ENCODE measurements around the gene WDR54. TPM values are rescaled to one million over a fixed set of nuclear protein-coding genes. Genes with fewer than 3 reads are reported as not detected.

The WDR54 gene
- polyA plus RNA-seq, 1 of the 3 experiments (the other 2 are of a cell fraction), result 61.6 TPM

- Histone ChIP-seq H3K9me2 (no peaks in the 10 kb centered on the region), H2AFZ (ENCODE audit: low read depth) (no peak overlapping the region), H3K27ac (ENCODE audit: low read depth in 2 of 2, low read length in 1 of 2) (no peak overlapping the region), H3K4me1 (ENCODE audit: control insufficient read depth in 1 of 2, insufficient read depth in 2 of 2, low read depth in 1 of 2, low read length in 1 of 2) (peaks cover 0 to 13% of the 10 kb centered on the region in 2 experiments; a peak in 1 of 4 replicates), H3K4me3 (ENCODE audit: low read depth in 2 of 2, low read length in 1 of 2) (no peak overlapping the region), H3K4me2 (no peak overlapping the region), H3K79me2 (ENCODE audit: insufficient read depth) (no peaks in the 10 kb centered on the region), H3K9me3 (no peaks in the 10 kb centered on the region), H3K27me3 (ENCODE audit: insufficient read depth) (no peaks in the 10 kb centered on the region), H3K9ac (no peak overlapping the region), H3F3A (replicated peaks; ENCODE audit: insufficient read depth) (peaks cover 8% of the 10 kb centered on the region), H4K20me1 (ENCODE audit: insufficient read depth) (no peaks in the 10 kb centered on the region), H3K36me3 (replicated peaks in 1 of 2; ENCODE audit: control insufficient read depth in 1 of 2, insufficient read depth in 2 of 2, low read length in 1 of 2) (peaks cover 6 to 43% of the 10 kb centered on the region in 2 experiments)
- 67% methylated on average over 3 of the region's 7 CpGs for WGBS (ENCODE audit: low lambda C conversion rate)
- TF ChIP-seq FOXM1 (IDR thresholded peaks at IDR 0.05; ENCODE audit: low read depth) (no peak), TEAD4 (IDR thresholded peaks at IDR 0.05; ENCODE audit: borderline replicate concordance, insufficient read depth) (no peak), POLR2AphosphoS5 (IDR thresholded peaks at IDR 0.05; ENCODE audit: low read depth, low read length) (no peak), ELF1 (IDR thresholded peaks at IDR 0.05) (no peak)
- POLR2A ChIA-PET, result interaction anchor here (2.7 kb wide), 1 partner anchor 14 kb away, joined by 15 read pairs; no protein-coding TSS in a partner anchor
- CTCF ChIA-PET, result no interaction called here
- DNase-seq, result peak; percentile 8
Measured at GRCh38 chr2:74425523-74425922, 4.0 kb downstream of the WDR54 start.

GRCh38 chr2:74426181-74426758 lies 4.7 kb downstream of the WDR54 start:
- CTCF ChIA-PET, result no interaction called here

GRCh38 chr2:74427551-74427950 lies 6.0 kb downstream of the WDR54 start:
- Histone ChIP-seq H3K4me2 (no peak overlapping the region), H3K36me3 (replicated peaks in 1 of 2; ENCODE audit: control insufficient read depth in 1 of 2, insufficient read depth in 2 of 2, low read length in 1 of 2) (peaks cover 13 to 57% of the 10 kb centered on the region in 2 experiments), H3F3A (replicated peaks; ENCODE audit: insufficient read depth) (peaks cover 4% of the 10 kb centered on the region), H3K9me2 (no peaks in the 10 kb centered on the region), H2AFZ (ENCODE audit: low read depth) (no peak overlapping the region), H3K27me3 (ENCODE audit: insufficient read depth) (no peaks in the 10 kb centered on the region), H3K4me1 (ENCODE audit: control insufficient read depth in 1 of 2, insufficient read depth in 2 of 2, low read depth in 1 of 2, low read length in 1 of 2) (peaks cover 0 to 9% of the 10 kb centered on the region in 2 experiments; a peak in 1 of 4 replicates), H3K9ac (no peak overlapping the region), H3K4me3 (ENCODE audit: low read depth in 2 of 2, low read length in 1 of 2) (no peak overlapping the region), H4K20me1 (ENCODE audit: insufficient read depth) (no peaks in the 10 kb centered on the region), H3K79me2 (ENCODE audit: insufficient read depth) (no peaks in the 10 kb centered on the region), H3K27ac (ENCODE audit: low read depth in 2 of 2, low read length in 1 of 2) (no peak overlapping the region), H3K9me3 (no peaks in the 10 kb centered on the region)
- WGBS (ENCODE audit: low lambda C conversion rate), result 76% methylated on average over 3 of the region's 3 CpGs
- DNase-seq, result no peak
- CTCF ChIA-PET, result interaction anchor here (1.9 kb wide), 1 partner anchor 93 kb away, joined by 4 read pairs; no protein-coding TSS in a partner anchor
- POLR2A ChIA-PET, result interaction anchor here (2.7 kb wide), 1 partner anchor 12 kb away, joined by 15 read pairs; no protein-coding TSS in a partner anchor
- TF ChIP-seq ZBTB33 (IDR thresholded peaks at IDR 0.05; ENCODE audit: borderline replicate concordance, low read depth) (no peak), MEF2A (IDR thresholded peaks at IDR 0.05; ENCODE audit: borderline replicate concordance, low read depth) (no peak), FOSL2 (IDR thresholded peaks at IDR 0.05; ENCODE audit: borderline replicate concordance, low read depth) (no peak), RXRA (IDR thresholded peaks at IDR 0.05; ENCODE audit: borderline replicate concordance, low read depth) (no peak), RFX5 (IDR thresholded peaks at IDR 0.05; ENCODE audit: low read length) (no peak), TCF12 (IDR thresholded peaks at IDR 0.05) (no peak), USF1 (IDR thresholded peaks at IDR 0.05; ENCODE audit: borderline replicate concordance, low read depth) (no peak), SIN3A (IDR thresholded peaks at IDR 0.05; ENCODE audit: borderline replicate concordance, low read depth, low read length) (no peak)

More at GRCh38 chr2:74426181-74426758, 4.7 kb downstream of the WDR54 start:
- no peak overlapping the region for H3K27ac ChIP-seq (ENCODE audit: low read depth in 2 of 2, low read length in 1 of 2)
- no peaks in the 10 kb centered on the region for H4K20me1 ChIP-seq (ENCODE audit: insufficient read depth)
- H3F3A ChIP-seq (replicated peaks; ENCODE audit: insufficient read depth), result peaks cover 4% of the 10 kb centered on the region
- no peaks in the 10 kb centered on the region for H3K79me2 ChIP-seq (ENCODE audit: insufficient read depth)
- no peaks in the 10 kb centered on the region for H3K27me3 ChIP-seq (ENCODE audit: insufficient read depth)
- H3K4me1 ChIP-seq (ENCODE audit: control insufficient read depth in 1 of 2, insufficient read depth in 2 of 2, low read depth in 1 of 2, low read length in 1 of 2), result peaks cover 0 to 13% of the 10 kb centered on the region in 2 experiments; a peak in 1 of 4 replicates
- WGBS (ENCODE audit: low lambda C conversion rate), result 94% methylated on average over 11 of the region's 14 CpGs
- no peak overlapping the region for H2AFZ ChIP-seq (ENCODE audit: low read depth)
- TF ChIP-seq IRF3 (IDR thresholded peaks at IDR 0.05; ENCODE audit: low read depth, low read length) (no peak), TEAD4 (IDR thresholded peaks at IDR 0.05; ENCODE audit: borderline replicate concordance, insufficient read depth) (no peak)
- no peaks in the 10 kb centered on the region for H3K9me2 ChIP-seq
- H3K9ac ChIP-seq, result no peak overlapping the region
- DNase-seq, result no peak
- no peak overlapping the region for H3K4me2 ChIP-seq
- H3K4me3 ChIP-seq (ENCODE audit: low read depth in 2 of 2, low read length in 1 of 2), result no peak overlapping the region
- H3K9me3 ChIP-seq, result no peaks in the 10 kb centered on the region
- peaks cover 6 to 47% of the 10 kb centered on the region in 2 experiments for H3K36me3 ChIP-seq (replicated peaks in 1 of 2; ENCODE audit: control insufficient read depth in 1 of 2, insufficient read depth in 2 of 2, low read length in 1 of 2)
- POLR2A ChIA-PET, result interaction anchor here (2.7 kb wide), 1 partner anchor 14 kb away, joined by 15 read pairs; no protein-coding TSS in a partner anchor
